Measurements from ENCODE around the gene BMERB1.
A peak's percentile ranks its signal among the peaks of the same experiment; 100 is the strongest.
"Not testable (repeated sequence)": the region's sequence is repeated elsewhere in the genome, so short reads cannot be mapped to it uniquely, and the experiment has no call there.

The BMERB1 gene

GRCh38 chr16:15592324-15592723 lies 157.9 kb downstream of the BMERB1 start:
- DNase-seq (ENCODE audit: low read depth, low spot score), result no peak

- no peak for DNase-seq (ENCODE audit: low read depth, low spot score)
Observed at GRCh38 chr16:15593235-15593634, 158.8 kb downstream of the BMERB1 start.

GRCh38 chr16:15594711-15595320 lies 160.4 kb downstream of the BMERB1 start:
- no peak for DNase-seq (ENCODE audit: low read depth, low spot score)

GRCh38 chr16:15597135-15597534 lies 162.7 kb downstream of the BMERB1 start:
- DNase-seq (ENCODE audit: low read depth, low spot score), result no peak

GRCh38 chr16:15597822-15598647 lies 163.6 kb downstream of the BMERB1 start:
- no peak for DNase-seq (ENCODE audit: low read depth, low spot score)

- DNase-seq (ENCODE audit: low read depth, low spot score), result no peak
Observed at GRCh38 chr16:15598648-15599190, 164.3 kb downstream of the BMERB1 start.

- DNase-seq (ENCODE audit: low read depth, low spot score), result no peak
Observed at GRCh38 chr16:15599303-15600070, 165.1 kb downstream of the BMERB1 start.

GRCh38 chr16:15601212-15601879 lies 167.0 kb downstream of the BMERB1 start:
- DNase-seq (ENCODE audit: low read depth, low spot score), result no peak

- no peak for DNase-seq (ENCODE audit: low read depth, low spot score)
Observed at GRCh38 chr16:15602285-15603044, 168.1 kb downstream of the BMERB1 start.

GRCh38 chr16:15604460-15605440 lies 170.4 kb downstream of the BMERB1 start:
- DNase-seq (ENCODE audit: low read depth, low spot score), result no peak

- no peak for DNase-seq (ENCODE audit: low read depth, low spot score)
Observed at GRCh38 chr16:15605839-15606517, 171.6 kb downstream of the BMERB1 start.

GRCh38 chr16:15606518-15607220 lies 172.3 kb downstream of the BMERB1 start:
- DNase-seq (ENCODE audit: low read depth, low spot score), result no peak

- DNase-seq (ENCODE audit: low read depth, low spot score), result not testable (repeated sequence)
Observed at GRCh38 chr16:15607221-15607699, 172.9 kb downstream of the BMERB1 start.

GRCh38 chr16:15607700-15608396 lies 173.5 kb downstream of the BMERB1 start:
- DNase-seq (ENCODE audit: low read depth, low spot score), result peak; percentile 61

- DNase-seq (ENCODE audit: low read depth, low spot score), result no peak
Observed at GRCh38 chr16:15608398-15609285, 174.3 kb downstream of the BMERB1 start.

GRCh38 chr16:15609286-15609649 lies 174.9 kb downstream of the BMERB1 start:
- DNase-seq (ENCODE audit: low read depth, low spot score), result no peak

Data from smooth muscle cell of the brain vasculature (primary cell).